Tibial artery (tissue), 4 donors: Measurements from ENCODE around the gene TM4SF4.

Source experiments
- DNase-seq, 2 donors: peaks; one replicate each; pipeline ENCODE4 v3.0.0-alpha.2; 2019
- H3K27ac ChIP-seq, 2 donors: fragments of 200-600 bp; sonication (generic) in 1 of 2; 1 replicate in 1 of 2; 2 replicates in 1 of 2; pipeline ENCODE4 v1.5.1; 2018 to 2019; ENCODE audit warnings: mild to moderate bottlenecking in 1 of 2
- H3K27me3 ChIP-seq, 2 donors: fragments of 200-600 bp; sonication (generic) in 1 of 2; one replicate each; pipeline versions ENCODE4 v1.5.1 to v1.6.0; 2016 to 2019
- H3K36me3 ChIP-seq, 3 donors: fragments of 200-600 bp; sonication (generic) in 2 of 3; one replicate each; pipeline ENCODE4 v1.5.1; 2016 to 2019; ENCODE audit warnings: mild to moderate bottlenecking in 2 of 3
- H3K4me1 ChIP-seq, 4 donors: fragments of 200-600 bp; sonication (generic) in 2 of 4; 1 replicate in 3 of 4; 2 replicates in 1 of 4; pipeline ENCODE4 v1.5.1; 2016 to 2019
- H3K4me3 ChIP-seq, 2 donors: fragments of 200-600 bp; sonication (generic) in 1 of 2; 1 replicate in 1 of 2; 2 replicates in 1 of 2; pipeline ENCODE4 v1.5.1; 2018 to 2019; ENCODE audit warnings: mild to moderate bottlenecking in 2 of 2
- H3K9me3 ChIP-seq, 3 donors: fragments of 200-600 bp; sonication (generic) in 1 of 3; one replicate each; pipeline ENCODE4 v1.5.1; 2016 to 2019
- intact Hi-C: fragments of 100-400 bp; cut with DNase I; formaldehyde crosslinking; loops from one replicate; pipeline ENCODE4 v1.15.0; 2023; ENCODE audit warnings: low total_unique reads
- TF ChIP-seq, protein P1 (sequence below), 2 experiments: fragments of 200-600 bp in 1 of 2; fragments of 450-650 bp in 1 of 2; IDR thresholded peaks; one replicate each; pipeline ENCODE4 v1.5.1; 2017 to 2019; ENCODE audit warnings: antibody characterized with exemption in 2 of 2, mild to moderate bottlenecking in 1 of 2, moderate library complexity in 1 of 2

The TM4SF4 gene

DNA sequence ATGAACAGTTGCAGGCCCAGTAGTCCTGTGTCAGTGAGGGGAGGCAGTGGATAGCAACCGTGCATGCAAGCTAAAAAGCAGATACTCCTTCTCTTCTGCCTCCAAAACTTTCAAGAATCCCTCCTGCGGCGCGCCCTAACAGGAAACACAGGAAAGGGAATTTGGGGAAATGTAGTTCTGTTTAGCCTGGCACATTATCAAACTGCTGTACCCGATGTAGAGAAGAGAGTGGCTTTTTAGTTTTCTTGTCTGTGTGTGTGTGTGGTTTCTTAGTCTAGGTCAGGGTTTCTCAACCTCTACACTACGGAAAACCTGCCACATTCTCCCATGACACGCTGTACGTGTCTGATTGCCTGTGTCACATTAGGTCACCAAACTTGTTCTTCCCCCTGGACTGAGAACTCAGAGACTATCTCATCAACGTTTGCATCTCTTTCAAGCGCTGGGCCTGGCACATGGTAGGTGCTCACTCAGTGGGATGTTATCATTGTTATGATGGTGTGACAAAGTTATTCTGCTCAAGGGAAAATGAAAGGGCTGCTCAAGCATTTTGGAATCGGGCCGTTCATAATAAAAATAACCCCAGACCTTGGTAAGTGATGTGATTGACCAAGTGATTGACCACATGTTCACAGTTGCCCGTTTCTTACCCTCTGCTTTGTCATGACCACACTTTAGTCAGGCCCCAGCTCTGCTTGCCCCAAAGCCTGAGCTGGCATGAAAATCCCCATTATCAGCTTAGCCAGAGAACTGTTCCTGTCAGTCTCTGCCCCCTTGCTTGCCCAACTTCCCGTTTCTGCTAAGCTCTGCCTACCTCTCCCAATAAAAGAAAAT lies 33.2 kb downstream of the TM4SF4 start:
- intact Hi-C loops, result no loop called here
- Histone ChIP-seq H3K27me3 (no peaks in the 10 kb centered on the region), H3K27ac (peak overlapping the region; percentile 69 to 77), H3K4me3 (peak overlapping the region; percentile 9 to 12), H3K9me3 (no peaks in the 10 kb centered on the region), H3K4me1 (peaks cover 0 to 35% (median 27%) of the 10 kb centered on the region in 4 donors), H3K36me3 (no peaks in the 10 kb centered on the region)
- TF ChIP-seq, protein P1, sequence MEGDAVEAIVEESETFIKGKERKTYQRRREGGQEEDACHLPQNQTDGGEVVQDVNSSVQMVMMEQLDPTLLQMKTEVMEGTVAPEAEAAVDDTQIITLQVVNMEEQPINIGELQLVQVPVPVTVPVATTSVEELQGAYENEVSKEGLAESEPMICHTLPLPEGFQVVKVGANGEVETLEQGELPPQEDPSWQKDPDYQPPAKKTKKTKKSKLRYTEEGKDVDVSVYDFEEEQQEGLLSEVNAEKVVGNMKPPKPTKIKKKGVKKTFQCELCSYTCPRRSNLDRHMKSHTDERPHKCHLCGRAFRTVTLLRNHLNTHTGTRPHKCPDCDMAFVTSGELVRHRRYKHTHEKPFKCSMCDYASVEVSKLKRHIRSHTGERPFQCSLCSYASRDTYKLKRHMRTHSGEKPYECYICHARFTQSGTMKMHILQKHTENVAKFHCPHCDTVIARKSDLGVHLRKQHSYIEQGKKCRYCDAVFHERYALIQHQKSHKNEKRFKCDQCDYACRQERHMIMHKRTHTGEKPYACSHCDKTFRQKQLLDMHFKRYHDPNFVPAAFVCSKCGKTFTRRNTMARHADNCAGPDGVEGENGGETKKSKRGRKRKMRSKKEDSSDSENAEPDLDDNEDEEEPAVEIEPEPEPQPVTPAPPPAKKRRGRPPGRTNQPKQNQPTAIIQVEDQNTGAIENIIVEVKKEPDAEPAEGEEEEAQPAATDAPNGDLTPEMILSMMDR (IDR thresholded peaks at IDR 0.05), result no peak
- peak; percentile 51 to 78 for DNase-seq

DNA sequence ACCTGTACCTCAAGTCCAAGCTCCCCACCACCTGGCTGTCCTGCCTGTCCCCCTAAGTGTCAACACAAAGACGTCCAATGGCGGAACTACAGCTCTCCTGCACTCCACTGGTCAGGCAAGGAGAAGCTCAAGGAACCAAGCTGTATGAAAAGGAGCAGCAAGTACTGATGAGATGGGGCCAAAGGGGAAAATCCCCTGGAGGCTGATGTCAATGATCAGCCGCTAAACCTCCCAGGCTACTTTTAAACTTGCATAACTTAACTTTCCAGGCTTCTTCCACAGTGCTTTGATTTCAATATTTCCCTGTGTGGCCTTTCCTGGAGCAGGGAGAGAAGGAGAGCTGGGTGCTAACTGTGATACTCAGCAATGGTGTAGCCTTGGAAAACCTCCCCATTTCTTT lies 35.0 kb downstream of the TM4SF4 start:
- H3K9me3 ChIP-seq, result no peaks in the 10 kb centered on the region
- intact Hi-C loops, result no loop called here
- no peaks in the 10 kb centered on the region for H3K27me3 ChIP-seq
- H3K4me3 ChIP-seq, result no peak overlapping the region
- no peaks in the 10 kb centered on the region for H3K36me3 ChIP-seq
- H3K27ac ChIP-seq, result peak overlapping the region in 1 of 2 donors; percentile 77
- H3K4me1 ChIP-seq, result peaks cover 0 to 35% (median 27%) of the 10 kb centered on the region in 4 donors
- TF ChIP-seq, protein P1 (IDR thresholded peaks at IDR 0.05), result no peak
- no peak for DNase-seq

DNA sequence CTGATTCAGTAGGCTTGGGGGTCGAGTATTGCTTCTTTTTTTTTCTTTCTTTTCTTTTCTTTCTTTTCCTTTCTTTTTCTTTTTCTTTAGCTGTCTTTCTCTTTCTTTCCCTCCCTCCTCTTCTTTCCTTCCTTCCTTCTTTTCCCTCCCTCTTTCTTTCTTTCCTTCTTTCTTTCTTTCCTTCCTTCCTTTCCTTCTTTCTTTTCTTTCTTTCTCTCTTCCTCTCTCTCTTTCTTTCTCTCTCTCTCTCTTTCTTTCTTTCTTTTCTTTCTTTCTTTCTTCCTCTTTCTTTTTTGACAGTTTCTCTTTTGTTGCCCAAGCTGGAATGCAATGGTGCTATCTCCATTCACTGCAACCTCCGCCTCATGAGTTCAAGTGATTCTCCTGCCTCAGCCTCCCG lies 36.0 kb downstream of the TM4SF4 start:
- Histone ChIP-seq H3K4me3 (no peak overlapping the region), H3K36me3 (no peaks in the 10 kb centered on the region), H3K27ac (no peak overlapping the region), H3K27me3 (no peaks in the 10 kb centered on the region), H3K9me3 (no peaks in the 10 kb centered on the region), H3K4me1 (peaks cover 0 to 35% (median 27%) of the 10 kb centered on the region in 4 donors)
- TF ChIP-seq, protein P1 (IDR thresholded peaks at IDR 0.05), result no peak
- DNase-seq, result no peak
- intact Hi-C loops, result loop anchor here (5.0 kb wide), 1 partner anchor 207 kb away; no protein-coding TSS in a partner anchor

DNA sequence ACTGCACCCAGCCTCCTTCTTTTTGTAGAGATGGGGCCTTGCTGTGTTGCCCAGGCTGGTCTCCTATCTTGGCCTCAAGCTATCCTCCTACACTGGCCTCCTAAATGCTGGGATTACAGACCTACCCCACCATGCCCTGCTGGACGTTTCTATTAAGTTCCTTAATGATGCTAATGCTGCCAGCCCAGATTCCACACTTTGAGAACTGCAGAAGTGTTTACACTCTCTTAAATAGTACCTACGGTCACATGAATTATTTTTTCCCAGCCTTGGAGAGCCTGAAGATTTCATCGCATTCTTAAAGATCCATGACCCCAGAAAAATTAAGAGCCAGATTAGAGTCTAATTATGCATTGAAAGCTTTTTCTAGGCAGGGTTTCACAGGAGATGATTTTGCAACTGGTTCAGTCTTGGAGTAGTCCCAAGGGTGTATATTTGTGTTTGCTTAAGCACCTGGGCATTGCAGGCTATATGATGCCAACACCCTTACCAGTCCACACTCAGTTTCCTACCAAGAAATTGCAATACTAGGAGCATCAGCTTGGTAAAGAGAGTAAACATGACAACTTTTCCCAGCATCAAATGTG lies 36.6 kb downstream of the TM4SF4 start:
- intact Hi-C loops, result loop anchor here (5.0 kb wide), 1 partner anchor 206 kb away; no protein-coding TSS in a partner anchor

DNA sequence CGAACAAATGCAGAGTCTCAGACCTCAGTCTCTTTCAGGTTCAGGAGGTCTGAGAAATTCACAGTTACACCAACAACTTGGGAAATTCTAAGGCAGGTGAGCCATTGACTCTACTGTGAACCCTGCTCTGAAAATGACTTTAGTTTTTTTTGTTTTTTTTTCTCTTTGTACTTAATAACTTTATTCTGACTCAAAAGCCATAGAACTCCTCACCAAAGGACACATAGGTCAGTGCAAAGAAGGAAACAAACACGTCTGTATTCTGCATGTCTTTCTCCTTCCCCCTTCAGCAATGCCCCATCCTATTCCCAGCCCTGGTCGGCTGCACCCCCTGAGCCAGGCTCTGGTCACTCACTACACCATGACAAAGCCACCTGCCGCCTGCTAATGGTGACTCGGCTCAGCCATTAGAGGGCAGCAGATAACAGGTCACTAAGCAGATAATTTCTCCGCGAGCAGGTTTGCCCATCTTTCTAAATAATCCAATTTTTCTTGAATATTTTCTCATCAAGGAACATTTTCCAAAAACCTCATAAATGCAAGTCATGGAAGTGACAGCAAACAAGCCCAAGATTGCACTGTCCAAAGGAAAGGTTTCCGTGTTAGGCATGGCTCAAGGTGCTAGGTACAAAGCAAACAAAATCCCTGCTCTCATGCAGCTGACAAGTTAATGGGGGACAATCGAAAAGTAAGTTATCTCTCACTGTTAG lies 37.7 kb downstream of the TM4SF4 start:
- DNase-seq, result peak; percentile 70 to 76
- H3K27me3 ChIP-seq, result no peaks in the 10 kb centered on the region
- H3K9me3 ChIP-seq, result no peaks in the 10 kb centered on the region
- H3K4me3 ChIP-seq, result no peak overlapping the region
- intact Hi-C loops, result loop anchor here (5.0 kb wide), 1 partner anchor 205 kb away; no protein-coding TSS in a partner anchor
- peaks cover 0 to 27% (median 17%) of the 10 kb centered on the region in 4 donors for H3K4me1 ChIP-seq
- H3K36me3 ChIP-seq, result peaks cover 0 to 10% (median 0%) of the 10 kb centered on the region in 3 donors
- TF ChIP-seq, protein P1 (IDR thresholded peaks at IDR 0.05), result peak; percentile 81 to 82
- no peak overlapping the region for H3K27ac ChIP-seq

More for the DNA sequence above, 36.6 kb downstream of the TM4SF4 start:
- peaks cover 0 to 35% (median 25%) of the 10 kb centered on the region in 4 donors for H3K4me1 ChIP-seq
- H3K27ac ChIP-seq, result no peak overlapping the region
- DNase-seq, result no peak
- TF ChIP-seq, protein P1 (IDR thresholded peaks at IDR 0.05), result no peak
- H3K9me3 ChIP-seq, result no peaks in the 10 kb centered on the region
- no peaks in the 10 kb centered on the region for H3K27me3 ChIP-seq
- H3K4me3 ChIP-seq, result no peak overlapping the region
- peaks cover 0 to 3% (median 0%) of the 10 kb centered on the region in 3 donors for H3K36me3 ChIP-seq
